Progenitor cell of endocrine pancreas (in vitro differentiated cells): ENCODE data around the gene GPRASP3. TPM values are rescaled to one million over a fixed set of nuclear protein-coding genes. Genes with fewer than 3 reads are reported as not detected.
"Not testable (repeated sequence)": the region's sequence is repeated elsewhere in the genome, so short reads cannot be mapped to it uniquely, and the experiment has no call there.

ENCODE experiments used
- DNase-seq: peaks from one replicate; pipeline ENCODE4 v3.0.0; 2021; ENCODE audit warnings: low spot score; ENCODE audit not compliant: unreplicated experiment
- H3K27ac Mint-ChIP-seq: 2 replicates; pipeline ENCODE4 v1.8.0; 2021; ENCODE audit warnings: mild to moderate bottlenecking, moderate library complexity, mixed read lengths
- H3K27me3 Mint-ChIP-seq: 2 replicates; pipeline ENCODE4 v1.8.0; 2021; ENCODE audit warnings: mixed read lengths
- H3K36me3 Mint-ChIP-seq: 2 replicates; pipeline ENCODE4 v1.8.0; 2022; ENCODE audit warnings: mixed read lengths; ENCODE audit not compliant: insufficient read depth
- H3K4me1 Mint-ChIP-seq: 2 replicates; pipeline ENCODE4 v1.8.0; 2021; ENCODE audit warnings: low read depth, mixed read lengths
- H3K4me3 Mint-ChIP-seq: 2 replicates; pipeline ENCODE4 v1.8.0; 2021; ENCODE audit warnings: low read depth, mild to moderate bottlenecking, moderate library complexity, mixed read lengths
- H3K9me3 Mint-ChIP-seq: 2 replicates; pipeline ENCODE4 v1.8.0; 2021; ENCODE audit warnings: low read depth, mixed read lengths
- long read RNA-seq: library from polyadenylated mRNA; unstranded; transcript quantifications from one replicate; pipeline ENCODE4 v2.0.0, GENCODE V29; 2020
- total RNA-seq: library from RNA; stranded (reverse); gene quantifications from 2 replicates; pipeline ENCODE4 v1.2.1, GENCODE V29; 2021
- TF ChIP-seq, protein P1 (sequence below): fragments of 200-600 bp; sonication (generic); IDR thresholded peaks from one replicate; pipeline ENCODE4 v1.5.0; 2021; ENCODE audit warnings: antibody characterized with exemption, mild to moderate bottlenecking; ENCODE audit not compliant: unreplicated experiment

Gene GPRASP3, protein sequence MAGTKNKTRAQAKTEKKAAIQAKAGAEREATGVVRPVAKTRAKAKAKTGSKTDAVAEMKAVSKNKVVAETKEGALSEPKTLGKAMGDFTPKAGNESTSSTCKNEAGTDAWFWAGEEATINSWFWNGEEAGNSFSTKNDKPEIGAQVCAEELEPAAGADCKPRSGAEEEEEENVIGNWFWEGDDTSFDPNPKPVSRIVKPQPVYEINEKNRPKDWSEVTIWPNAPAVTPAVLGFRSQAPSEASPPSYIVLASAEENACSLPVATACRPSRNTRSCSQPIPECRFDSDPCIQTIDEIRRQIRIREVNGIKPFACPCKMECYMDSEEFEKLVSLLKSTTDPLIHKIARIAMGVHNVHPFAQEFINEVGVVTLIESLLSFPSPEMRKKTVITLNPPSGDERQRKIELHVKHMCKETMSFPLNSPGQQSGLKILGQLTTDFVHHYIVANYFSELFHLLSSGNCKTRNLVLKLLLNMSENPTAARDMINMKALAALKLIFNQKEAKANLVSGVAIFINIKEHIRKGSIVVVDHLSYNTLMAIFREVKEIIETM
- total RNA-seq, result 8.1 and 8.9 TPM in 2 replicates
- long read RNA-seq, partial matches to known transcripts, result 0 of 5 reads
- long read RNA-seq, other reads (novel, unspliced or antisense), result 5 of 5 reads

DNA sequence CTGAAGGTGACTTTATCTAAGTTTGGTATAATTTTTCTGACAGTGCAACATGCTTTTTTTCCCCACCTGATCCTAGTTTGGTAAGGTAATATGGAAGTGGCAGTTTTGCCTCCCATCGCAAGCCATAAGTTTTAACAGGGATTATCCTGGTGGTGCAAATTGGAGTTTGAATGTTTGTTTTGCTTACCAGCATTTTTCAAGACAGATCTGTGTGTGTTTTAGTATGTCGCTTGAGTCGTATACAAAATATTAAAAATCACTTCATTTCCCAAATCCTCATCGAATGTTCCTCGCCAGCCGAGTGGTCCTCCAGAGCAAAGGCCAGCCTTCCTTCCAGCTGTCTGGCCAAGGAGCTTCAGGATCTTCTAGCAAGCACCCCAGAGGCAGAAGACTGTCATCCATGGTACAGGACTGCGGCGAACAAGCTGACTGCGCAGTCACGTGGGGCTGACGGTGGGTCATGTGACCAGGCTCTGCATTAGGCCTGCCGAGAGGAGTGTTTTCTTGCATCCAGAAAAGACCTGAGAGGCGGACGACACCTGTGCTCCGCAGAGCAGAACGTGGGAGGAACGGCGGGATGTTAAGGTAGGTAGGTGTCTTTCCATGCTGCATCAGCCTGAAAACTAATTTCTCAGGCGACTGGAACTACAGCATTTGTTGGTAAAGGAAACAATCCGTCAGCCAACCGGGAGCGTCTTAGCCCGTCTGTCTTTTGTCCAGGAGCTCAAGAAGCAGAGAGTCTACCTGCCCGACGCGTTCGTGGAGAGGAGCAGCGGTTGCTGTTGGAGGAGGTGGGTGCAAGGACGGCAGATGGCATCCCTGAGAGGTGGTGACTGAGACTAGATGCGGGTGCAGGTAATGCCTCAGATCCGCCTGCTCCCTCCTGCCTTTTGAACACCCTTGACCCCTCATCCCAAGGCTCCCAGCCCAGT is at the start of gene GPRASP3:
GPRASP3 (plus strand) TSS at position 507 of the 932 bp plus-strand sequence. CDS start 28,253 bp downstream, outside the sequence.
- Mint-ChIP-seq H3K4me3 (no peak within 1 kb of the TSS), H3K36me3 (peaks cover 2% of the 10 kb centered on the region), H3K9me3 (no peaks in the 10 kb centered on the region), H3K27ac (no peak within 1 kb of the TSS), H3K27me3 (no peaks in the 10 kb centered on the region), H3K4me1 (no peaks in the 10 kb centered on the region)
- TF ChIP-seq, protein P1, sequence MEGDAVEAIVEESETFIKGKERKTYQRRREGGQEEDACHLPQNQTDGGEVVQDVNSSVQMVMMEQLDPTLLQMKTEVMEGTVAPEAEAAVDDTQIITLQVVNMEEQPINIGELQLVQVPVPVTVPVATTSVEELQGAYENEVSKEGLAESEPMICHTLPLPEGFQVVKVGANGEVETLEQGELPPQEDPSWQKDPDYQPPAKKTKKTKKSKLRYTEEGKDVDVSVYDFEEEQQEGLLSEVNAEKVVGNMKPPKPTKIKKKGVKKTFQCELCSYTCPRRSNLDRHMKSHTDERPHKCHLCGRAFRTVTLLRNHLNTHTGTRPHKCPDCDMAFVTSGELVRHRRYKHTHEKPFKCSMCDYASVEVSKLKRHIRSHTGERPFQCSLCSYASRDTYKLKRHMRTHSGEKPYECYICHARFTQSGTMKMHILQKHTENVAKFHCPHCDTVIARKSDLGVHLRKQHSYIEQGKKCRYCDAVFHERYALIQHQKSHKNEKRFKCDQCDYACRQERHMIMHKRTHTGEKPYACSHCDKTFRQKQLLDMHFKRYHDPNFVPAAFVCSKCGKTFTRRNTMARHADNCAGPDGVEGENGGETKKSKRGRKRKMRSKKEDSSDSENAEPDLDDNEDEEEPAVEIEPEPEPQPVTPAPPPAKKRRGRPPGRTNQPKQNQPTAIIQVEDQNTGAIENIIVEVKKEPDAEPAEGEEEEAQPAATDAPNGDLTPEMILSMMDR, result no peak
- DNase-seq, result no peak

DNA sequence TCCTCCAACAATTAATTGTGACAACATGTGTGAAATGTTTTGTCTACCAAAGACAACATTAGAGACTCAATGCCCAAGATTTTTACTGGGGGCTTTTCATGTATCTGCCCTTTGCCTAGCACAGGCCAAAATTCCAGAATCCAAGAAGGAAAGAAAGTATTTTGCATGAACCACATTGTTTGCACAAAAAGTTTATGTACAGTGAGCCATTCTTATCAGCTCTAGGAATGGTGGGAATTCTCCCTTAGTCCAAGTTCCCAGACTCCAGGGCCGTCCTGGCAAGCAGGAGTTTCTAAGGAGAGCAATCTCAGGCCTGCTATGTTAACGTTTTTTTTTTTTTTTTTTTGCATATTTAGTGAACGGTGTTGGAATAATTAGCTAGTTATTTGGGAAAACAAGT is 47.7 kb upstream of the GPRASP3 start:
- TF ChIP-seq, protein P1, result no peak
- Mint-ChIP-seq H3K4me3 (no peak overlapping the region), H3K36me3 (peaks cover 9% of the 10 kb centered on the region), H3K4me1 (peaks cover 3% of the 10 kb centered on the region), H3K27me3 (no peaks in the 10 kb centered on the region), H3K9me3 (peaks cover 39% of the 10 kb centered on the region), H3K27ac (no peak overlapping the region)
- DNase-seq, result no peak

DNA sequence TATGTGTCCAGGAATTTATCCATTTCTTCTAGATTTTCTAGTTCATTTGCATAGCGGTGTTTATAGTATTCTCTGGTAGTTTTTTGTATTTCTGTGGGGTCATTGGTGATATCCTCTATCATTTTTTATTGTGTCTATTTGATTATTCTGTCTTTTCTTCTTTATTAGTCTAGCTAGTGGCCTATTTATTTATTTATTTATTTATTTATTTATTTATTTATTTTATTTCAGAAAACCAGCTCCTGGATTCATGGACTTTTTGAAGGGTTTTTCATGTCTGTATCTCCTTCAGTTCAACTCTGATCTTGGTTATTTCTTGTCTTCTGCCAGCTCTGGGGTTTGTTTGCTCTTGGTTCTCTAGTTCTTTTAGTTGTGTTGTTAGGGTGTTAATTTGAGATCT is 43.1 kb upstream of the GPRASP3 start:
- H3K36me3 Mint-ChIP-seq, H3K4me3 Mint-ChIP-seq, H3K4me1 Mint-ChIP-seq, DNase-seq, H3K27me3 Mint-ChIP-seq, H3K27ac Mint-ChIP-seq: not testable (repeated sequence)
- H3K9me3 Mint-ChIP-seq, result peaks cover 58% of the 10 kb centered on the region

DNA sequence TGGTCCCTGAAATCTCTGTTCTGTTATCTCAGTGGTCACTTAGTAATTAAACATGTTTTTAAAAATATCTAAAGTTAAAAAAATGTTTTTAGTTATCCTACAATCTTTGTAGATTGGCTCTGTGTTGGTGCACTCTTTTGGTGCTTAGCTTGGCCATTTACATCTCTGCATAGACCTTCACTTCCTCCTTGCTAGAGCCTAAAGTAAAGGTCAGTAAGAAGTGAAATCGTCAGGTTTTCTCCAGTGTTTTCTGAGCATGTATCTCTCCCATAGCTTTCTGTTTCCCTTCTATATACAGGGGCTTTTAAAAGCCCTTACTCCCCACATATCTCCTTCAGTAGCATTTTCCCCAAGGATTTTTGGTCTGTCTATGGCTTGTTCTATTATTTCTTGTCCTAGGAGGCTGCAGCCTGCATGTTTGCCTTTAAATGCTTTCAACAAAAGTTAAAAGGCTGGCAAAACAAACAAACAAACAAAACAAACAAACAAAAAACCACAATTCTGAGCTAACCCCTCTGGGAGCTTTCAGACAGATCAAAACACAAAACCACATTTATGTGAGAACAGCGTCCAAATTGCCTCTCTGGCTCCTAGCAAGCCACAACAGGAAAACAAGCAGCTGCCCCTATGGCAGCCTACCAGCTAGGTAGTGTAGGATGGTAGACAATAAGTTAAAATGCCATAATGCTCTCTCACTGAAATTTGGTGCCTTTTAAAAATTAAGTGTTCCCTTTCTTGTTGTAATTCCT is 35.6 kb upstream of the GPRASP3 start:
- no peak overlapping the region for H3K27ac Mint-ChIP-seq
- no peaks in the 10 kb centered on the region for H3K4me1 Mint-ChIP-seq
- H3K4me3 Mint-ChIP-seq, result no peak overlapping the region
- H3K27me3 Mint-ChIP-seq, result no peaks in the 10 kb centered on the region
- TF ChIP-seq, protein P1, result no peak
- H3K36me3 Mint-ChIP-seq, result peaks cover 22% of the 10 kb centered on the region
- peaks cover 58% of the 10 kb centered on the region for H3K9me3 Mint-ChIP-seq
- DNase-seq, result no peak

DNA sequence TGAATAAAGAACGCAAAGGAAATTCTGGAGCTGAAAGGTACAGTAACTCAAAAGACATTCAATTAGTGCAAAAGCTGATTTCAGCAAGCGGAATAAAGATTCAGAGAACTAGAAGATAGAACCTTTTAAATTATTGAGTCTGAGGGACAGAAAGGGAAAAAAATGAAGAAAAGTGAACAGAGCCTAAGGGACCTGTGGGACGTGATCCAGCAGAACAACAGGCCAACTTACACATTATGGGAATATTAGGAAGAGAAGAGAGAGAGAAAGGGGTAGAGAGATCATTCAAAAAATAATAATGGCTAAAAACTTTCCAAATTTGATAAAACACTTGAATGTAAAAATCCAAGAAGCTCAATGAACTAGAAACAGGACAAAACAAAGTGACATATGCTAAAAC is 25.8 kb upstream of the GPRASP3 start:
- H3K27me3 Mint-ChIP-seq, result no peaks in the 10 kb centered on the region
- DNase-seq, result no peak
- peaks cover 34% of the 10 kb centered on the region for H3K9me3 Mint-ChIP-seq
- H3K4me1 Mint-ChIP-seq, result peaks cover 1% of the 10 kb centered on the region
- no peak overlapping the region for H3K4me3 Mint-ChIP-seq
- no peak overlapping the region for H3K27ac Mint-ChIP-seq
- TF ChIP-seq, protein P1, result no peak
- peaks cover 7% of the 10 kb centered on the region for H3K36me3 Mint-ChIP-seq
